HG03565 (cell line): Measurements from ENCODE around the gene TCERG1L.

Experiments
- ATAC-seq: cut with Tn5 transposase; IDR thresholded peaks from one replicate; pipeline ENCODE4 v1.9.1; 2021; ENCODE audit warnings: mild to moderate bottlenecking, moderate library complexity; ENCODE audit not compliant: unreplicated experiment

Gene TCERG1L

DNA sequence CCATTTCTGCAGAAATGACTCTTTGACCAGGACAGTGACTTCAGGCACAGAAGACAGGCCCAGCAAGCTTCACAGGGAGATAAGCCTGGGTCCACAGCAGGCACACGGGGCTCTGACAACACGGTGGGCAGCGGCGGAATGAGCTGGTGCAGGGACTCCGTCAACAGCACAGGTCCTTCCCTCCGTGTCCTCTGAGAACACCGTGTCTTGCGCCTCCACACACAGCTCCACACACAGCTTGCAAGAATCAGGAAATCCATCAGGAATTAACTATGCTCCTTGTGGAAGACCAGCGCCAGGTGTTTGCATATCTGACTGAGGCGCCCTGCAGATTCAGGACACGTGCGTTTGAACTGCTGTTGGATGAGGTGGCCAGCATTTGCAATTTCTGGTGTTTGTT, 39.6 kb downstream of the TCERG1L start:
- ATAC-seq: no peak

DNA sequence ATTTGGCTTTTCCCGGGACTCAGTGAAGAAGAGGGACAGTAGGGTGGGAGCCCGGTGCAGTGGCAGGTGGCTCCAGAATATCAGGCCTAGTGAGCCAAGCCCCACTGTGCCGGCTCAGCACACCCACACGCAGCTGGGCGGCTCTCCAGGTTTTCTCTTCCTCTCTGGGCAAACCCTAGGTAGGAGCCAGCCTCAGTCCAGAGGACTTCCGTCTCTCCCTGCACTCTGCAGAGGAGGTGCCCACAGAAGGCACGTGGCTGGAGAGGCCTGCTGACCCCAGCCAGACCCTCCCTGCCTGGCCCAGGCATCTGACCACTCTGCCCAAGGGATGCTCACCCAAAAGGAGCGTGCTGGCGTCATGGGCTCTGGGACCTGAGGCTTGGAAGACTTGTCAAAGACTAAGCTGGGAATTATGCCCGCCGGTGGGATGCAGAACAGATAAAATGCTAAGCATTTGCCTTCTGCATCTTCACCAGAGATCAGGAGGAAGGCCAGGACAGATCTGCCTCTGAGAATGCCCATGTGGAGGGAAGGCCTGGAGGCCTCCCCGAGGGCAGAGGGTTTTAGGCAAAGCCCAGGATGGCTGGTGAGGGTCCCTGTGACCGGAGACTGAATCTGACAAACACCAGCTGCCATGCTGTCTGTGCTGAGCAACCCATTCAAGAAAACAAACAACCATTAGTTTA, 40.2 kb downstream of the TCERG1L start:
- no peak for ATAC-seq

DNA sequence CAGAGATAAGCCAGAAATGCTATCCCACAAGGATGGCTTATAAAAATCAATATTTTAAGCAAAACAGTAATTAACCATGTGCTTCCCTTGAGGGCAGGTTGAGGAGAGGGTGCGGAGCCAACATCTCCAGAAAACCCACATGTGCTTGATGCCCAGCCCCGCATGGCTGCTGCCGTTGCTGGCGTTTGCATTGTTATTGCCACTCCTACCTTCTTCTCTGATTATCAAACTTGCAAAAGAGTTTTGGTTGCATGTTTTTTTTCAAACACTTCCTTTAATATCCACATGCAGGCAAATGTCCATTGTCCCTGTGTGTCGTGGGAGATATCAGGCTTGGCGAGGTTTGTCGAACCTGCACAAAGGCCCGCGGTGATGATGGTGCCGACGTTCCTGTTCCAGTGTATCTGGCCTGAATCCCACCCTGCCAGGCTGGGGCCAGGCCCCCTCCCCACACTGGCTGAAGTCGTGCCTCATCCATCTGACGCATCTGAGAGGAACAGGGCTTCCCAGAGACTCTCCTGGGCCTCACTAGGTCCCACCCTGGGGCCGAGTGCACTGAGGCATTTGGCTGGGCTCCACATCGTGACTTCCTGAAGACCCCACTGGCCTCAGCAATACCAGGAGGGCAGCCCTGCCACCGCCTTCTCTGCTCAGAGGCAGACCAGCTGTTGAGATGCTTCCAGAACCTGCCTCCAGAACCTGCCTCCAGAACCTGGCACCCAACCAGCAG, 40.9 kb downstream of the TCERG1L start:
- ATAC-seq: no peak

DNA sequence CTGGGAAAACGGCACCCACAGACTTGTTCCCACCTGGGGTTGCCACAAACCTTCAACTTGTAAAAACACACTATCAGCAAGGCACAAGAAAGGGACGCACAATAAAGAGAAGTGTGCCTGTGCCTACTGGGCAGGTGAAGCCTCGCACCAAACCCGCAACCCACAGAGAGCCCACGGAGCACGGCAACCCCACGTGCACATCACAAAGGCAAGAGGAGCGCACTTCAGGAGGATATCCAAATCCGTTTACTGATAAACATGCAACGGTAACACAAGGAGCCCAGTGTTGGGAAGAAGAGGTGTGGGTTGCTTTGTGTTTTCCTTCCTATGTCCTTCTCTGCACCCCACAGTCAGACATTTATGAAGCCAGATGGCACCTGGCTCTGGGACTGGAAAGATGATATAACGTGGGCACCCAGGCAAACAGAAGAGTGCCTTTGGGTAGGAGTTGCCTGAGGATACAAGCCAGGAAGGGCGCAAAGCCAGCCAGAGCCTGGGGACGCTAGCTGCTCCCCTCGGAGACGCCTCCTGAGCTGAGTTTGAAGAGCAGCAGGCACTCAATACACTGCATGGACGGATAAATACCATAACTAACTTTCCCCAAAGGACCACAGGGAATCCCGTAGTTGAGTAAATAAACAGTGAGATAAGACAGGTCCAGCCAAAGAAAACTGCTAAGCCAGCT, 41.6 kb downstream of the TCERG1L start:
- no peak for ATAC-seq

DNA sequence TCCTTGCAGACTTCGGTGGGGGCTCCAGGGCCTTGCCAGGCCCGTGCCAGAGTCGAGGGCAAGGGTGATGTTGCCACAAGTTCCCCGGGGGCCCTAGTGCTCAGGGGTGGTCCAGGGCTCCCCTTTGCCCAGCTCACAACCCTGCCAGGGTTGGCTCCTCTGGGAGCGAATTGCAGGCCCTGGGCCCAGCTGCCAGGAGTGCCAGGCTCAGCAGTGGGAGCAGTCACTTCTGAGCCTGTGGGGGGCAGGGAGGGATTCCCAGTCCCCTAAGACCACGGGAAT, 43.8 kb downstream of the TCERG1L start:
- ATAC-seq: no peak

DNA sequence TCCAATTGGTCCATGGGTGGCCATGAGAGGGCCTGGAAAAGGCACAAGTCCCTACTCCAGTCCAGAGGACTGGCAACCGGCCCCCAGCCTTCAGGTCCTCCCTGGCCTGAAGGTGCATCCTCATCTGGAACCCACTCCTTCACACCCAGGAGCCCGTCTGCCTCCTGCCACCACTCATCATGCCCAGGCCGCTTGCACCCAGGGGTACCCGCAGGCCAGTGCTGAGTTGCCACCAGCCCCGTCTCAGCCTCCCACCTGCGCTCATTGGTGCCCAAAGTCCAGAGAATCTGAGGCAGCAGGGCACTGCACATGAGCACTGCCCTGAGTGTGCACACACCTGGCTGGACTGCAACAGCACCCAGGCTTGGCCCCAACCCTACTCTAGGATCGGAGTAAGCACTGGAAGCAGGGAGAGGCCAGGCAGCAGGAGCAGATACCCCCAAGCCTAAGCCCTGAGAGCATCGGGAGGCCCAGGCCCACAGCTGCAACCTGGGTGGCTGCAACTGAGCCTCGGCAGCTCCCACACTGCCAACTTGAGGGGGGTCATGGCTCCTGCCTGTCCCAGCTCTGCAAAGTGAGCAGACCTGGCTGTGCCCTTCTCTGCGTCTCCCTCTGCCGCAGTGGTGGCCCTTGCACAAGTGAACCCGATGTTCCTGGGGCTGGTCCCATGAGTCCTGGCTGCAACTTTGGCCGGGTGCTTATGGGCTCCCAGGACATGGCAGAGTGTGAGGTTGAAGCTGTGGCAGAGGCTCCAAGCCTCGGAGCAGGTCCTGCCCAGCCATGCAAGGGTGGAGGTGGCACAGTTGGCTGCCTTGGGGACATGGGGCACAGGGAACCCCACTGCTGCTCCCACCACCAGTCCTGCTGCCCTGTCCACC, 44.3 kb downstream of the TCERG1L start:
- no peak for ATAC-seq

DNA sequence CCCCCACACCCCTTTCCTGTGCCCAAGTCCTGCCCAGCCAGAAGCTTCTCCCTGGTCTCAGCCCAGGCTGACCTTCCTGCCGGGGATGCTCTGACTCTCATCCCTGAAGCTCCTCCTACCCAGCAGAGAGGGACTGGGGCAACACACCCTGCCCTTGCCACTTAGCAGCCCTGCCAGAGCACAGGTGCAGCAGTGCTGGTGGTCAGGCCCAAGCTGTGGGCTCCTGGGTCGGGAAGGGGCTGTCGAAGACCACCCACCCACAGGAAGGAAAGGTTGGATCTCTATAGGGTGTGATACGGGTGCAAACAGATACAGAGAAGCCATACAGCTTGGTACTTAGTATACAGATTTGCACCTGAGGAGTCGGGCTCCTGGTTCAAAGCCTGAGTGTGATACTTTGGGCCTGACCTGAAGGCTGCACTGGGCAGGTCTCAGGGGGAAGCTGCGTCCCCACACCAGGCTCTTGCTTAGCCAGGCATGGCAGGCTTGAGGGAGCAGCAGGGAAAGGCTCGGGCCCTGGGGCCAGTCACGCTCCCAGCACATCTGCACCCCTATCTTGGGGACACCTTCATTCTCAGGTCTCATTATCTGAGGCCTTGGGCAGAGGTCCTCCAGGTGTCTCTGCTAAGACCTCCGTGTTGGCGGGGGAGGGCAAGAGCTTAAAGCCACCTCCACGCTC, 47.3 kb downstream of the TCERG1L start:
- ATAC-seq: no peak

DNA sequence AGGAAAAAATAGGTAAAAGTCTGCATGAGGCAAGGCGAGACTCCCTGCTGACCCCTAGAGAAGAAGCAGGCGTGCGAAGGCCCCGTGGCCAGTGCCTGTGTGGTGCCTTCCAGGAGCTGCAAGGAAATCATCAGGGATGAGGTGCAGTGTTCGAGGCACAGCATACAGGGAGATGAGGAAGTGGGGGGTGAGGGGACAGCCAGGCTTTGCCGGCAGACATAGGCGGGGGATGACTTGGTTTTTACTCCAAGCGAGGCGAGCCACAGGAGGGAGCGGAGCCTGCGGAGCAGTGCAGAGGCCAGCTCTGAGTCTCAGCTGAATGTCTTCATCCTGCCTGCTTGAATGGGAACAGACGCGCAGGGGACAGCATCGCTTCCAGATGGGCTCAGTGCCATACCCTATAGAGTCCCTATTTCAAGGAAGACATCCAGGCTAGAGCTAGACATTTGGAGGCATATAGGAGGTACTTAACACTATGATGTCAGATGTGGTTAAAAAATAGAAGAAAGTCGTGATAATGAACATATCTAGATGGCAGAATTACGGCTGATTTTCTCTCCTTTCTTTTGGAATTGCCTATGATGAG, 49.5 kb downstream of the TCERG1L start:
- ATAC-seq: no peak

DNA sequence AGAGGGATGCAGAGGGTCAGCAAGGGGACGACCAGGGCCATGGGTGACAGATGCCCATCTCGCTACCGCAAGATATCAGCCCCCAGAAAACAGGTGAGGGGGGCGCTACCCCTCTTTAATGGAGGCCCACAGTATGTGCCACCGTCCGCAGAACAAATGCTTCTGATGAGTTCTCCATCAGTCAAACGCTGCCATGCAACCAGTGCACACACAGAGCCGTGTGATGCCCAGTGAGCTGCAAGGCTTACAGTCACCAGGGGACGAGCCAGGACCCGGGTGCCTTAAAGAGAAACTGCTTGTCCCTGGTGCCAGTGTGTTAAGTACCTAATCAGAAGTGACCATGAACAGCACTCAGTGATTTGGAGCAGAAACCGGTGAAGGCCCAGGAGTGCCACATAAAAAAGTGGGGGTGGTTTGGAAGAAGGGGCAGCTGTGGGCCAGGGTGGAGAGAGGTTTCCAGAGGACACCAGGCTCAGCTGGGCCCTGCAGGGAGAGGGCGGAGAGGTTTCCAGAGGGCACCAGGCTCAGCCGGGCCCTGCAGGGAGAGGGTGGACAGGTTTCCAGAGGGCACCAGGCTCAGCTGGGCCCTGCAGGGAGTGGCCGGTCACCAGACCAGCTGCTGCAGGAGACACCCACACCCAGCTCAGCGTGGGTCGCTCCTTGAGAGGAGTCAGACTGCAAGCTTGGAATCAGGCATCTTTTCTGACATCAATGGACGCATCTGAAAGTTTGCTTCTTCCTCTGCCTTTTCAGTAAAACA, 50.9 kb downstream of the TCERG1L start:
- ATAC-seq: no peak

DNA sequence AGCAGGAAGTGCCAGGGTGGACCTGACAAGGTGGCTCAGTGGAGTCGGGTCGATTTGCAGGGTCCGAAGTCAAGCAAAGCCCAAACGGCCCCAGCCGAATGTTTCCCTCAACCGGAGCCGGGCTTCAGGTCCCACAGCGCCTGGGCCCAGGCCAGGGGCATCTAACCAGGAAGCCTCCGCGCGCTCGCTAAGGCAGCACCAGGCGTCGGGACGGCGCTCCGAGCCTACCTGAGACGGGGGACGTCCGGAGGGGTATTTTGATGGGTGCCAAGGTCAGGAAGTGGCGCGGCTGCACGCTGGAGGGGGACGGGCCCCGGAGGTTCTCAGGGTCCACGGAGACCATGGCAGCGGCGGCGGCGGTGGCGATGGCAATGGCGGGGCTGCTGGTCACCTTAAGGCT, 51.5 kb downstream of the TCERG1L start:
- no peak for ATAC-seq

DNA sequence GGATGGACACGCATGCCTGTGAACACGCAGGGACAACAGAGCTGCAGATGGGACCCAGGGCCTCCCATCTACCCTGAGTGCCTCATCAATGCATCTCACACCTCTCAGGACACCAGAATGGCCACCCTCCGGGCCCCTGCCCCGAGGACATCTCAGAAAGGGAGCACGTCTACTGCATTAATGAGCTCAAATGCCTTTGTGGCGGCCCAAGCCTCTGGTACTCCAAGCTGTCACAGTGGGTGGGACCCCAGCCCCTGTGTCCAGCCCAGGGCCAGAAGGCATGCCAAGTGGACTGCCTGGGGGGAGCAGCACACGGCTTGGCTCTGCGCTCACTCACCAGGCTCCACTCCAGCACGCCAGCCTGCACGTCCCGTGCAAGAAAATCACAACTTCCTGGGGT, 52.0 kb downstream of the TCERG1L start:
- ATAC-seq: no peak

DNA sequence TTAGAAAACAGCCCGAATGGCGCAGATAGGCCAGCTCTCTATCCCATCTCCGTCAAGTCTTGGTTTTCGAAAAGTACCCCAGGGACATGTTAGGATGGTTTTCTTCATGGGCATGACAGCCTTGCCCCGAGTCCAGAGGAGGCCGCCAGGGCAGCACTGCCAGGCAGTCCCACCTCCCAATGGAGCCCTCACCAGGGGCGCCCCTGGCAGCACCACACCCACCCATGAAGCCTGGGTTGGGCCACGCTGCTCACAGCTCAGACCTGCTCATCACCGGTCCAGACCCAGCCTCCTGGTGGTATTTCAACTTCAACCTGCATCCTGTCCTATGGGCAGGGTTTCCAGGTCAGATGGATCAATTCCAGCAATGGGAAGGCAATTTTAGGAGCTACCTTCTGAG, 53.3 kb downstream of the TCERG1L start:
- no peak for ATAC-seq

DNA sequence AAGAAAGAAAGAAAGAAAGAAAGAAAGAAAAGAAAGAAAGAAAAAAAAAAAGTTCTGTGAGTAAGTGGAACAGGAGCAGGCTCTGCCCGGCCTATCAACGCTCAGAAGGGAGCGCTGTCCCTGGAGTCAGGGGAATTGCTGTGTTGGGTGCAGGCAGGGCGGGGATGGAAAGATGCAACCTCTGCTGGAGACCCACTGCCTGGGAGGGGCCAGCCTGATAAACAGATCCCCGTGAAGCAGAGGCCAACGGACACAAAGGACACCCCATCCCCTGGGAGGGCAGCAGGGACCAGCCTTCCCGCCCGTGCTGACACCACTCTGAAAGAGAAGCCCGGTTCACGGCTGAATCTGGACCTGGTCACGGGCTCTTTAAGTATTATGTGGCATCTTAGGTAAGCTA, 54.5 kb downstream of the TCERG1L start:
- ATAC-seq: no peak

DNA sequence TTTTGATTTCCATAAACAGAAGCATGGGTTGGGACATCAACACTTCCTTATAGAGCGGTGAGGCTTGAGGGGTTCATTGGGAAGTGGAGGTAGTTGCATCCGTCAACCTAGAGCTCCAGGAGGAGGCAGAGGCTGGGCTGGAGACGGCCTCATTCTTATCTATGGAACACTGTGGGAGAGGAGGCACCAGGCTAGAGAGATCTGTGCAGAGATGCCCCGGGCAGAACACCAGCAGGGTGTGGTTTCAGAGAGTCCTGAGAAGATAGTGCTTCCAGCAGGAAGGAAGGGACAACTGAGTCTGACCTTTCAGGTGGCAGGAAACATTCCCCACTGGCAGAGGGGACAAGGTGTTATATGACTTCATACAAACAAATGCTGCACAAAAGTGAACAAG, 56.7 kb downstream of the TCERG1L start:
- ATAC-seq: no peak

DNA sequence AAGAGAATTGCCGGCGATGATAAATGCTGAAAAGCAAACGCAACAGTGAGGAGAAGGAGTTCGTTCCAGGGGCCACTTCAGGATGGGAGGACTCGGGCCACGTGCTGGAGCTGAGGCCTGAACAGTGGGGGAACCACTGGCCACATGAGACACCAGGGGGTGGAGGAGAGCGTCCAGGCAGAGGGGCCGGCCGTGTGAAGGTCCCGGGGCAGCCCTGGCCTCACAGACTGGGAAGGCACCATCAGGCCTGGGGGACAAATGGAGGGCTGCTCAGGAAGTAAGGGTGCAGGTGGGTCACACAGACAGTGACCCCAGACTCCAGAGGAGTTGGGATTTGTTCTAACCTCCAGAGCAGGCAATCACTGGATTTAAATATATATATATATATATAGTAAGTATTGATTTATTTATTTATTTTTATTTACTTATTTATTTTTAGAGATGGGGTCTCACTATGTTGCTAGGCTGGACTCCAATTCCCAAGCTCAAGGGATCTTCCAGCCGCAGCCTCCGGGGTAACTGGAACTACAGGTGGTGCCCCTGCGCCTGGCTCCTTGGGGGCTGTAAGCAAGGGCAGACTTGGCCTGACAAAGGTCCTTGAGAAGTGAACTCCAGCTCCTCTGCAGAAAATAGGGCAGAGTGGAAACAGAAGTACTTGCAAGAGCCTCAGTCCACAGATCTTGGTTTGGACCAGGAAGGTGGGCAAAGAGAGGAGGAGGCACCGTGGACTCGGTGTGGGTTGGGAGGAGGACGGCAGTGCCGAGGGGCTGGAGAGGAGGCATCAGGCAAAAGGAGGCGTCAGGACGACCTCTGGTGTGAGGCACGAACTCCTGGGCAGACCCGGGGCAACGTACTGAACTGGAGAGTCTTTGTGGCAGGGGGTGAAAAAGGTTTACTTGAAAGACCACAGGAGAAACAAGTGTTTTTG, 57.3 kb downstream of the TCERG1L start:
- ATAC-seq: no peak

DNA sequence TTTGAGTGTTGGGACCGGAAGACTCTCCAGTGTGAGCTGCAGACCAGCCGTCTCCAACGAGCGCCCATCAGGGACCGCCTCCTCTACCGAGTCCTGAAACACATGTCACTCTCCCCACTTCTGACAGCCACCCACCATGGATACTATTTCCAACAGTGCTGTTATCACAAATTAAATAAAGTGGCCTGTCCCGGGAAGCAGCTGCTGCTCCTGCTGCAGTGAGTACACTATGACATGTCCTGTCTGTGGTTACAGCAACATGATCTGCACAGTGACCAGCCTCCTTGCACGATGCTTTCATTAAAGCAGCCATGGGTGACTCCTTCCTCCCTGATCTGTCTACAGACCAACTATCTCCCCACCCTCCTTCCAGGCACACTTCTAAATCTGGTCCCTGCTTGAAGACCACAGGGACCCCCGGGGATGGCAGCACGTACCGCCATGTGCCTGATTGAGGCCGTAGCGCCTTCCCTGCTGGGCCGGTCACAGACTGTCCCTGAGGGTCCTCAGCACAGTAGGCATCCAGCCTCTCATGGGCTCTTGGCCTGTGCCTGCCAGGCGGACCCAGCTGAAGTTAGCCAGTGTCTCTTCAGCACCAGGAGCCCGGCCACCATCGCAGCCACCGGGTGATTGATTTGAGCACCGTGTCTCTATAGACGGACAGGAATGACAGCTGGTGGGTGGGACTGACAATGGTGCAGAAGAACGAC, 58.8 kb downstream of the TCERG1L start:
- no peak for ATAC-seq

DNA sequence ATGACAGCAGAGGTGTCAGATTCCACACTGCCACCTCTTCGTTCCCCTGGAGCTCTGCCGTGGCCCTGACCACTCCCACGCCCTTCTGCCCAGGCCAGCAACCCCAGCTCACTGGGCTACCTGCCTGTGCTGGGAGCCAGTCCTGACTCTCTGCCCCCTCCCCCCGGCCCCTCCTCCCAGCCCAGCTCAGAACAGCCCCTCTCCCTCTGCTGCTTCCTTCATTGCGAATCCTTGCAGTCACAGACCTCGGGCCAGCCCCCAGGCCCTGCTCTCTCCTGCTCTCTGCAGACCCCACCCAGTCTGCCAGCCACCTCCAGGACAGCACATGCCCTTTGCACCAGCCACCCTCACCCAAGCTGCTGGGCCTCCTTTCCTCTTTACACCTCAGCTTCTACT, 60.4 kb downstream of the TCERG1L start:
- ATAC-seq: no peak
